ENCODE data around the gene KLHDC7A. TPM values are rescaled to one million over a fixed set of nuclear protein-coding genes. Genes with fewer than 3 reads are reported as not detected.

Gene KLHDC7A
- total RNA-seq, 1 experiment from 2014 or later = 13.5 TPM

DNA sequence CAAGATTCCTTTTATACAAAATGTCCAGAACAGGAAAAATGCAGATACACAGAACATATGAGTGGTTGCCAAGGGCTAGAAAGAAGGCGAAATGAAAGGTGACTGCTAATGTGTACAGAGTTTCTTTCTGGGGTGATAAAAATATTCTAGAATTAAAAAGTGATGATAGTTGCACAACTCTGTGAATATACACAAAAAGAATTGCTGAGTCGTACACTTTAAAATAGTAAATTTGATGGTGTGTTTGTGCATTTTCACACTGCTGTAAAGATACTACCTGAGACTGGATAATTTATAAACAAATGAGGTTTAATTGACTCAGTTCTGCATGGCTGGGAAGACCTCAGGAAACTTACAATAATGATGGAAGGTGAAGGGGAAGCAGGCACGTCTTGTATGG, 23.9 kb downstream of the KLHDC7A start:
- DNase-seq (ENCODE audit: low spot score) = no peak

- no peak for DNase-seq (ENCODE audit: low spot score)
Measured at GRCh38 chr1:18505666-18506065, 24.9 kb downstream of the KLHDC7A start.

GRCh38 chr1:18508084-18508483, 27.4 kb downstream of the KLHDC7A start:
- no peak for DNase-seq (ENCODE audit: low spot score)

GRCh38 chr1:18511149-18511873, 30.6 kb downstream of the KLHDC7A start:
- DNase-seq (ENCODE audit: low spot score) = no peak

DNA sequence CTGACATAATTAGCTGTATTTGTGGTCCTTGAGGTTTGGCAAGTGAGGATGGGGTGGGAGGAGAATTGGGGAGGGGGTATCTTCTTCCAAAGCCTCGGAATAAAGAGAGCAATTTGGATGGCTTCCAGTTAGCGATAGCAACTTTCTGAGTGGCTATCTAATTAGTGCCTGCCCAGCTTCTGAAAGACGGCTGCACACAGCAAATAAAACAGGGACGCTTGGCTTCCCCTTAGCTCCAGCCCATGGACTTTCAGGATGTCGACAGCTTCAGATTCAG, 31.1 kb downstream of the KLHDC7A start:
- DNase-seq (ENCODE audit: low spot score) = no peak

- DNase-seq (ENCODE audit: low spot score) = no peak
Measured at GRCh38 chr1:18512883-18513282, 32.2 kb downstream of the KLHDC7A start.

DNA sequence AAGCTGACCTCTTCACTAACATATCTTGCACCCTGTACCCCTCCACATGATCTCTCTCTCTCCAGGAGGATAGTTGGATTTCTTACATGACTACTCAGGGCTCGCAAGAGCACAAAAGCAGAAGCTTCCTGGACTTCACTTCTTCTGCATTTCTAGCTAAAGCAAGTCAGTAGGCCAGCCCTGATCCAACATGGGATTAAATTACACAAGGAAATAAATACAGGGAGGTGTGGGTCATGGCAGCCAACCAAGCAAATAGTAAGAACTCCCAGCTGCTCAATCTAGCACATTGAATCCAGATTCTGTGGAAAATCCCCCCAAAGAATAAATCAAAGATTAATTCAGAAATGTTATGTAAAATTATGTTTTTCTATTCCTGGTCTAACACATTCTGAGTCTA, 33.3 kb downstream of the KLHDC7A start:
- DNase-seq (ENCODE audit: low spot score) = no peak

- DNase-seq (ENCODE audit: low spot score) = no peak
Measured at GRCh38 chr1:18515120-18515667, 34.5 kb downstream of the KLHDC7A start.

- DNase-seq (ENCODE audit: low spot score) = no peak
Measured at GRCh38 chr1:18516473-18516872, 35.7 kb downstream of the KLHDC7A start.

- no peak for DNase-seq (ENCODE audit: low spot score)
Measured at GRCh38 chr1:18526436-18527275, 45.9 kb downstream of the KLHDC7A start.

- no peak for DNase-seq (ENCODE audit: low spot score)
Measured at GRCh38 chr1:18527514-18527913, 46.8 kb downstream of the KLHDC7A start.

- no peak for DNase-seq (ENCODE audit: low spot score)
Measured at GRCh38 chr1:18527921-18528320, 47.2 kb downstream of the KLHDC7A start.

GRCh38 chr1:18528616-18529015, 47.9 kb downstream of the KLHDC7A start:
- no peak for DNase-seq (ENCODE audit: low spot score)

- no peak for DNase-seq (ENCODE audit: low spot score)
Measured at GRCh38 chr1:18529714-18530113, 49.0 kb downstream of the KLHDC7A start.

GRCh38 chr1:18530587-18531502, 50.1 kb downstream of the KLHDC7A start:
- DNase-seq (ENCODE audit: low spot score) = peak; percentile 50

DNA sequence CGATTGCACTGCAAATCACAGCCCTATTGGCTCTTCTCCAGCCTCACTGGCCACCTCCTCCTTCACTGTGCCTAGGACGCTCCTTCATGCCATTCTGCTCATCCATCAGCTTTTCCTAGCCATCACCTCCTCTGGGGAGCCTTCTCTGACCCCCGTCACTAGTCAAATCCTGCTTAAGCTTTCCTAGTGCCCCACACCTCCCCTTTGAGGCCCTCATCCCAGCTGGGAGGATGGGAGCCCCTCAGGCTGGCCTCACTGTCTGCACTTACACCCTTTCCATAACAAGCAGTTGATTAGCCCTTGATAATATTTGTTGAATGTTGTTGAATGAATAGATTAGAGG, 50.7 kb downstream of the KLHDC7A start:
- DNase-seq (ENCODE audit: low spot score) = no peak

- no peak for DNase-seq (ENCODE audit: low spot score)
Measured at GRCh38 chr1:18532390-18533170, 51.9 kb downstream of the KLHDC7A start.

DNA sequence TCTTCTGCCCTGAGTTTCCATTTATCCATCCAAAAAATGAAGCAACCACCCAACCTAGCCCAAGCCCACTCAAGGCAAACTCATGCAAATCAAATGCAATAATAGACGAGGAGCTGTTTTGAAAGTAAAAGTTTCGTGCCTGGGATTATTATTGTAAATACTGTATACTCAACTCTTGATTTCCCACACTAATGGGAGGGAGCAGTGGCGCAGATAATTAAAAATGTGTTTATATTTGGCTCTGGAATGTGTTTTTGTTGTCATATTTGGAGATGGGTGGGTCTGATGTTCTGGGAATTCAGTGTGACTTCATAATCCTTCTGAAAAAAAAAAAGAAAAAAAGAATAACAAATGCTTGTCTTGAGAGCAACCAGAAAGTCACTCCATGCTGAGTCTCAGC, 52.5 kb downstream of the KLHDC7A start:
- DNase-seq (ENCODE audit: low spot score) = no peak

DNA sequence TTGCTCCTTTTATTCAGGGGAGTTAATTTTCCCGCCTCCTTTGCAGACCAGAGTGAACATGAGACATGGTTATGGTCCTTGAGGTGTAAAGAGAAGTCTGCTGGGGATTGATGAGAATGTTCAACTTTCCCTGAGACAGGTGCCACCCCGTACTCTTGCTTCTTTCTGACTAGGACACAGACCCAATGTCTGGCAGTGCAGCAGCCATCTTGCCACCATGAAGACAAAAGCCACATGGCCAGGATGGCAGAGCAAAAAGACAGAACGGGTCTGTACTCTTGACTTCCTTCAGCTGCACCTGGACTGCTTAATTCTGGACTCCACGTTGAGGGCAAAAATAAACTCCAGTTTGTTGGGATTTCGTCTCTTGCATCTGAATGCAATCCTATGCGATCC, 54.1 kb downstream of the KLHDC7A start:
- no peak for DNase-seq (ENCODE audit: low spot score)
